ENCODE measurements around the gene UGT1A10.

The UGT1A10 gene

DNA sequence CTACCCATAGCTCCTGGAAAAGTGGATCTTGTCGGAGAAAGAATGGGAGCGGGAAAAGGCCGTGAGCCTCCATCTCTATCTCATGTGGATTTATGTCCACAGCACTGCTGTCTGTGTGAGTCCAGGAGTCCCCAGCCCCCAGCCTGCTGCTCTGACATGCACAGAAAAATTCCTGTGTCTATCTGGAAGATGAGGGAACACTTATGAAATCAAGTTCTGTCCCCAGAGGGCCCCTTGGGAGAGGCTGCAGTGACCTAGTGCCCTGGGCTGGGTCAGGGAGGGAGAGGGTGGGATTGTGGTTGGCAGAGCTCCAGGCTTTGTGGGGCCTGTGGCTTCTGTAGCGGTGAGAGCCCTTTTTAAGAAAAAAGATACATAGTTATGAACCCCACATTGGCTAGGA lies 180.5 kb downstream of the UGT1A10 start:
- TF ChIP-seq EP300 (IDR thresholded peaks at IDR 0.05; ENCODE audit: borderline replicate concordance) (no peak), NFIC (IDR thresholded peaks at IDR 0.05) (no peak), ZBTB7A (IDR thresholded peaks at IDR 0.05; ENCODE audit: low read depth) (no peak), FOXM1 (IDR thresholded peaks at IDR 0.05; ENCODE audit: borderline replicate concordance, low read depth) (no peak), TEAD4 (IDR thresholded peaks at IDR 0.05) (no peak), TCF12 (IDR thresholded peaks at IDR 0.05; ENCODE audit: low read depth) (no peak), EGR1 (IDR thresholded peaks at IDR 0.05) (no peak), YY1 (IDR thresholded peaks at IDR 0.05; ENCODE audit: low read depth) (no peak), TAF1 (IDR thresholded peaks at IDR 0.05; ENCODE audit: low read depth) (no peak), RAD21 (IDR thresholded peaks at IDR 0.05; ENCODE audit: low read depth) (no peak), CREB1 (IDR thresholded peaks at IDR 0.05; ENCODE audit: low read depth) (no peak)
- TF ChIP-seq, protein P1, sequence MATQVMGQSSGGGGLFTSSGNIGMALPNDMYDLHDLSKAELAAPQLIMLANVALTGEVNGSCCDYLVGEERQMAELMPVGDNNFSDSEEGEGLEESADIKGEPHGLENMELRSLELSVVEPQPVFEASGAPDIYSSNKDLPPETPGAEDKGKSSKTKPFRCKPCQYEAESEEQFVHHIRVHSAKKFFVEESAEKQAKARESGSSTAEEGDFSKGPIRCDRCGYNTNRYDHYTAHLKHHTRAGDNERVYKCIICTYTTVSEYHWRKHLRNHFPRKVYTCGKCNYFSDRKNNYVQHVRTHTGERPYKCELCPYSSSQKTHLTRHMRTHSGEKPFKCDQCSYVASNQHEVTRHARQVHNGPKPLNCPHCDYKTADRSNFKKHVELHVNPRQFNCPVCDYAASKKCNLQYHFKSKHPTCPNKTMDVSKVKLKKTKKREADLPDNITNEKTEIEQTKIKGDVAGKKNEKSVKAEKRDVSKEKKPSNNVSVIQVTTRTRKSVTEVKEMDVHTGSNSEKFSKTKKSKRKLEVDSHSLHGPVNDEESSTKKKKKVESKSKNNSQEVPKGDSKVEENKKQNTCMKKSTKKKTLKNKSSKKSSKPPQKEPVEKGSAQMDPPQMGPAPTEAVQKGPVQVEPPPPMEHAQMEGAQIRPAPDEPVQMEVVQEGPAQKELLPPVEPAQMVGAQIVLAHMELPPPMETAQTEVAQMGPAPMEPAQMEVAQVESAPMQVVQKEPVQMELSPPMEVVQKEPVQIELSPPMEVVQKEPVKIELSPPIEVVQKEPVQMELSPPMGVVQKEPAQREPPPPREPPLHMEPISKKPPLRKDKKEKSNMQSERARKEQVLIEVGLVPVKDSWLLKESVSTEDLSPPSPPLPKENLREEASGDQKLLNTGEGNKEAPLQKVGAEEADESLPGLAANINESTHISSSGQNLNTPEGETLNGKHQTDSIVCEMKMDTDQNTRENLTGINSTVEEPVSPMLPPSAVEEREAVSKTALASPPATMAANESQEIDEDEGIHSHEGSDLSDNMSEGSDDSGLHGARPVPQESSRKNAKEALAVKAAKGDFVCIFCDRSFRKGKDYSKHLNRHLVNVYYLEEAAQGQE (IDR thresholded peaks at IDR 0.05; ENCODE audit: low read depth) = no peak
- TF ChIP-seq, protein P2, sequence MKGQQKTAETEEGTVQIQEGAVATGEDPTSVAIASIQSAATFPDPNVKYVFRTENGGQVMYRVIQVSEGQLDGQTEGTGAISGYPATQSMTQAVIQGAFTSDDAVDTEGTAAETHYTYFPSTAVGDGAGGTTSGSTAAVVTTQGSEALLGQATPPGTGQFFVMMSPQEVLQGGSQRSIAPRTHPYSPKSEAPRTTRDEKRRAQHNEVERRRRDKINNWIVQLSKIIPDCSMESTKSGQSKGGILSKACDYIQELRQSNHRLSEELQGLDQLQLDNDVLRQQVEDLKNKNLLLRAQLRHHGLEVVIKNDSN (IDR thresholded peaks at IDR 0.05) = no peak
- TF ChIP-seq, protein P3, sequence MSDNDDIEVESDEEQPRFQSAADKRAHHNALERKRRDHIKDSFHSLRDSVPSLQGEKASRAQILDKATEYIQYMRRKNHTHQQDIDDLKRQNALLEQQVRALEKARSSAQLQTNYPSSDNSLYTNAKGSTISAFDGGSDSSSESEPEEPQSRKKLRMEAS (IDR thresholded peaks at IDR 0.05) = no peak

DNA sequence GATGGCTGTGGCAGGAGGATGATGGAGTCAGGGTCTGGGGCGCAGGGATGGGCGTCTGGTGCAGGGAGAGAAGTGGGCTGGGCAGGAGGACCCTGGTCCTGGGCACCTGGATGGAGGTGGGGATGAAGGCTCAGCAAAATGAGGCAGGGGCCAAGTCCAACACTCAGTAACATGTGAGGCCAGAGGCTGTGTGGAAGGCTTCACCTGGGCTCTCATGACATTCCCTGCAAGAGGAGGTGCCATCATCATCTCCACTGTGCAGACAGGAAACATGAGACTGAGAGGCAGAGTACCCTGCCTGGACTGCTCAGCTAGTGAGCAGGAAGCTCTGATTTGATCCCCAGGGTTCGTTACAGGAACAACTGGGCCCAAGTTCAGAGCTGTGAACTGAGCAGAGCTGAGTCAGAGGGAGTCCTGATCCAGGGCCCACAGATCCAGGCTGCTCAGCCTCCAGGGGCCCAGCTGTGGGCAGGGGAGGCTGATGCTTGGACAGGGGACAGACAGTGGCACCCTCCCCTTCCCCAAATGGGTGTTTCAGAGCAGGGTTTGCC lies 181.2 kb downstream of the UGT1A10 start:
- TF ChIP-seq EGR1 (IDR thresholded peaks at IDR 0.05) = no peak
- TF ChIP-seq TAF1 (IDR thresholded peaks at IDR 0.05; ENCODE audit: low read depth) = no peak
- no peak for TF ChIP-seq EP300 (IDR thresholded peaks at IDR 0.05; ENCODE audit: borderline replicate concordance)
- TF ChIP-seq, protein P3 (IDR thresholded peaks at IDR 0.05) = no peak
- no peak for TF ChIP-seq CEBPB (IDR thresholded peaks at IDR 0.05)
- no peak for TF ChIP-seq TCF12 (IDR thresholded peaks at IDR 0.05; ENCODE audit: low read depth)
- TF ChIP-seq YY1 (IDR thresholded peaks at IDR 0.05; ENCODE audit: low read depth) = no peak
- no peak for TF ChIP-seq ZBTB7A (IDR thresholded peaks at IDR 0.05; ENCODE audit: low read depth)
- TF ChIP-seq, protein P1 (IDR thresholded peaks at IDR 0.05; ENCODE audit: low read depth) = no peak
- no peak for TF ChIP-seq FOXM1 (IDR thresholded peaks at IDR 0.05; ENCODE audit: borderline replicate concordance, low read depth)
- TF ChIP-seq RAD21 (IDR thresholded peaks at IDR 0.05; ENCODE audit: low read depth) = no peak

DNA sequence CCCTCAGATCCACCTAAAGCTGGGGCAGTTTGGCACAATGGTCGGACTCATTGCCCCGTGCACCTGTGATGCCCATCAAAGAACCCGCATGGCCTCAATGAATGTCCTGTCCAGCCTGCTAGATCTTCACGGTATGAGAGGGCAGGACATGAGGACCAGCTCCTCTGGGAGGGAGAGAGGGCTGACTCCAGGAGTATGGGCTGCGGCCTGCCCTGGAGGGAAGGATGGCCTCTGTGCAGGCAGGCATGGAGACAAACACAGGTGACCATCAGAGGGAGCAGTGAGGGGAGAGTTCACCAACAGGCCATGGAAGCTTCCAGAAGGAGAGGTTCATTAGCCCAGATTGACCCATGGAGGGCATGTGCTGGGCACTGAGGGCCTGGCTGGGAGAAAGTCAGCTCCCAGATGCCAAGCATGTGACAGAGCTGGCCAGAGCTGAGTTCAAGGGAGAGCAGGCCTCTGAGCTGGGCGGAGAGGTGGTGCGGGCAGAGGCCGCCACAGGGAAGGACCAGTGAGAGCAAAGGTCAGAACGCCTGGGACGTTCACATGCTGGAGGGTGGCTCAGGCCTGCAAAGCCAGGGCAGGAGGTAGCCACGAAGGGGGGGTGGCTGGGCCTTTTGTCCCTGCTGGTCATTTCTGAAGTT lies 181.9 kb downstream of the UGT1A10 start:
- TF ChIP-seq, protein P3 (IDR thresholded peaks at IDR 0.05) = no peak
- TF ChIP-seq TAF1 (IDR thresholded peaks at IDR 0.05; ENCODE audit: low read depth) (no peak), ZBTB7A (IDR thresholded peaks at IDR 0.05; ENCODE audit: low read depth) (no peak), TEAD4 (IDR thresholded peaks at IDR 0.05) (no peak), EGR1 (IDR thresholded peaks at IDR 0.05) (no peak), FOXM1 (IDR thresholded peaks at IDR 0.05; ENCODE audit: borderline replicate concordance, low read depth) (no peak), CEBPB (IDR thresholded peaks at IDR 0.05) (no peak), RAD21 (IDR thresholded peaks at IDR 0.05; ENCODE audit: low read depth) (no peak), EP300 (IDR thresholded peaks at IDR 0.05; ENCODE audit: borderline replicate concordance) (no peak), NFIC (IDR thresholded peaks at IDR 0.05) (no peak), CREB1 (IDR thresholded peaks at IDR 0.05; ENCODE audit: low read depth) (no peak), YY1 (IDR thresholded peaks at IDR 0.05; ENCODE audit: low read depth) (no peak), TCF12 (IDR thresholded peaks at IDR 0.05; ENCODE audit: low read depth) (no peak)
- TF ChIP-seq, protein P1 (IDR thresholded peaks at IDR 0.05; ENCODE audit: low read depth) = no peak
- TF ChIP-seq, protein P2 (IDR thresholded peaks at IDR 0.05) = no peak

All from Ishikawa (cell line).